HEK293 (cell line): ENCODE measurements around the gene STAT3.

Experiments used
- CTCF ChIA-PET: fragments of 350-600 bp; formaldehyde crosslinking; extraction: SDS; loops from one replicate; lab custom pipeline; 2021; ENCODE audit warnings: antibody characterized with exemption; lab: Yijun Ruan, JAX
- POLR2A ChIA-PET: fragments of 300-600 bp; formaldehyde crosslinking; extraction: SDS; loops from one replicate; lab custom pipeline; 2020; ENCODE audit warnings: antibody characterized with exemption, inconsistent platforms; lab: Yijun Ruan, JAX
- H3K27ac ChIP-seq: fragments of 200-500 bp; sonication (Bioruptor generic); 2 replicates; pipeline ENCODE4 v1.5.1; 2014; ENCODE audit warnings: low read depth, low read length, control low read depth, inconsistent platforms; ENCODE audit errors: extremely low read depth
- H3K36me3 ChIP-seq, 2 experiments: fragments of 200-500 bp in 1 of 2; sonication (Bioruptor generic) in 1 of 2; 1 replicate in 1 of 2; 2 replicates in 1 of 2; pipeline ENCODE4 v1.5.1; 2014 to 2017; ENCODE audit warnings: inconsistent platforms in 2 of 2, low read length in 2 of 2; ENCODE audit not compliant: control insufficient read depth in 2 of 2, insufficient read depth in 1 of 2
- H3K4me1 ChIP-seq: fragments of 200-500 bp; sonication (Bioruptor generic); 2 replicates; pipeline ENCODE4 v1.5.1; 2014; ENCODE audit warnings: mild to moderate bottlenecking, low read length, inconsistent platforms; ENCODE audit not compliant: control insufficient read depth, insufficient read depth
- H3K4me3 ChIP-seq: 2 replicates; pipeline ENCODE4 v1.5.1; 2011; ENCODE audit warnings: low read depth, mild to moderate bottlenecking, control low read depth, low read length, moderate library complexity
- H3K9me3 ChIP-seq: fragments of 200-500 bp; sonication (Bioruptor generic); 2 replicates; pipeline ENCODE4 v1.5.1; 2014; ENCODE audit warnings: low read depth, low read length, inconsistent platforms; ENCODE audit not compliant: control insufficient read depth, insufficient read depth
- GLIS1 ChIP-seq: fragments of 450-650 bp; formaldehyde crosslinking; IDR thresholded peaks from 2 replicates; pipeline ENCODE4 v1.5.1; 2016; ENCODE audit warnings: missing biosample characterization, missing genetic modification characterization
- KLF16 ChIP-seq: fragments of 450-650 bp; formaldehyde crosslinking; IDR thresholded peaks from 2 replicates; pipeline ENCODE4 v1.5.1; 2017; ENCODE audit warnings: missing biosample characterization, missing genetic modification characterization
- KLF17 ChIP-seq: fragments of 450-650 bp; formaldehyde crosslinking; IDR thresholded peaks from 2 replicates; pipeline ENCODE4 v1.5.1; 2016; ENCODE audit warnings: missing biosample characterization, missing genetic modification characterization
- MEIS1 ChIP-seq: sonication (generic); formaldehyde crosslinking; IDR thresholded peaks from 2 replicates; pipeline ENCODE4 v1.8.1; 2022; ENCODE audit warnings: missing genetic modification reagents, mild to moderate bottlenecking, borderline replicate concordance
- PRDM1 ChIP-seq: fragments of 450-650 bp; formaldehyde crosslinking; IDR thresholded peaks from 2 replicates; pipeline ENCODE4; 2016; ENCODE audit warnings: missing biosample characterization, missing genetic modification characterization
- PRDM10 ChIP-seq: fragments of 450-650 bp; formaldehyde crosslinking; IDR thresholded peaks from 2 replicates; pipeline ENCODE4 v1.5.1; 2016; ENCODE audit warnings: missing biosample characterization, missing genetic modification characterization
- ZNF121 ChIP-seq: fragments of 450-650 bp; formaldehyde crosslinking; IDR thresholded peaks from 2 replicates; pipeline ENCODE4 v1.5.1; 2016; ENCODE audit warnings: missing biosample characterization, missing genetic modification characterization
- ZNF214 ChIP-seq: fragments of 450-650 bp; formaldehyde crosslinking; IDR thresholded peaks from 2 replicates; pipeline ENCODE4 v1.5.1; 2017; ENCODE audit warnings: missing biosample characterization, mild to moderate bottlenecking, missing genetic modification characterization, borderline replicate concordance
- ZNF362 ChIP-seq: fragments of 450-650 bp; formaldehyde crosslinking; IDR thresholded peaks from 2 replicates; pipeline ENCODE4 v1.5.1; 2016; ENCODE audit warnings: missing biosample characterization, missing genetic modification characterization
- ZNF529 ChIP-seq: fragments of 450-650 bp; formaldehyde crosslinking; IDR thresholded peaks from 2 replicates; pipeline ENCODE4 v1.5.1; 2017; ENCODE audit warnings: missing genetic modification characterization, missing biosample characterization; ENCODE audit not compliant: insufficient replicate concordance
- ZNF704 ChIP-seq: fragments of 450-650 bp; formaldehyde crosslinking; IDR thresholded peaks from 2 replicates; pipeline ENCODE4 v1.5.1; 2016; ENCODE audit warnings: missing biosample characterization, missing genetic modification characterization
- ZNF768 ChIP-seq: fragments of 450-650 bp; formaldehyde crosslinking; IDR thresholded peaks from 2 replicates; pipeline ENCODE4 v1.5.1; 2018; ENCODE audit warnings: missing biosample characterization, mild to moderate bottlenecking, missing genetic modification characterization
- ZNF791 ChIP-seq: fragments of 450-650 bp; formaldehyde crosslinking; IDR thresholded peaks from 2 replicates; pipeline ENCODE4 v1.5.1; 2016; ENCODE audit warnings: missing biosample characterization, missing genetic modification characterization

STAT3 gene

GRCh38 chr17:42413464-42414040 is 25.3 kb upstream of the STAT3 start:
- POLR2A ChIA-PET = interaction anchor here (0.6 to 6.3 kb wide), 2 partner anchors 9 to 22 kb away, joined by 4 to 53 read pairs; partner anchors contain the start of gene CAVIN1
- H3K4me1 ChIP-seq = 0 out of 2 replicates have a peak, but pooled peaks cover 3% of the 10 kb centered on the region
- CTCF ChIA-PET = interaction anchor here (0.7 to 3.4 kb wide), 6 partner anchors 7 to 114 kb away, joined by 3 to 13 read pairs (median 6); no protein-coding TSS in a partner anchor
- H3K36me3 ChIP-seq = no peaks in the 10 kb centered on the region
- H3K27ac ChIP-seq = no peak overlapping the region
- H3K9me3 ChIP-seq = no peaks in the 10 kb centered on the region
- TF ChIP-seq PRDM10 = peak; percentile 34; the same call in 1 of the 2 replicates
- TF ChIP-seq MEIS1 (CRISPR knock-in tag) = no peak
- H3K4me3 ChIP-seq = no peak overlapping the region

- H3K4me3 ChIP-seq = no peak overlapping the region
- H3K4me1 ChIP-seq = 0 out of 2 replicates have a peak, but pooled peaks cover 3% of the 10 kb centered on the region
- no peaks in the 10 kb centered on the region for H3K9me3 ChIP-seq
- POLR2A ChIA-PET = interaction anchor here (6.3 kb wide), 1 partner anchor 11 kb away, joined by 53 read pairs; the partner anchor contains the start of gene CAVIN1
- CTCF ChIA-PET = interaction anchor here (0.7 to 1.5 kb wide), 2 partner anchors 88 to 115 kb away, joined by 3 to 4 read pairs; no protein-coding TSS in a partner anchor
- no peaks in the 10 kb centered on the region for H3K36me3 ChIP-seq
- H3K27ac ChIP-seq = no peak overlapping the region
- TF ChIP-seq ZNF362 (peak; percentile 61; the same call in 1 of the 2 replicates), ZNF121 (tag by site-specific recombination) (peak; percentile 99), ZNF791 (tag by site-specific recombination) (no peak)
These were observed 23.9 kb upstream of the STAT3 start for GRCh38 chr17:42411905-42412679.

GRCh38 chr17:42411361-42411760 is 23.1 kb upstream of the STAT3 start:
- no peak for TF ChIP-seq ZNF214 (tag by site-specific recombination)
- no peak for TF ChIP-seq KLF16 (tag by site-specific recombination)
- no peak for TF ChIP-seq PRDM1 (tag by site-specific recombination)
- no peak for TF ChIP-seq ZNF529 (tag by site-specific recombination)
- TF ChIP-seq GLIS1 (tag by site-specific recombination) = no peak
- no peak for TF ChIP-seq KLF17 (tag by site-specific recombination)
- no peak for TF ChIP-seq ZNF768
- no peak for TF ChIP-seq ZNF704 (tag by site-specific recombination)
- H3K9me3 ChIP-seq = no peaks in the 10 kb centered on the region
- ChIA-PET POLR2A (interaction anchor here (0.6 to 6.3 kb wide), 4 partner anchors 12 to 394 kb away, joined by 3 to 53 read pairs (median 5); partner anchors contain the start of genes CAVIN1 and DNAJC7), CTCF (interaction anchor here (0.6 to 1.2 kb wide), 2 partner anchors 28 to 301 kb away, joined by 3 to 4 read pairs; no protein-coding TSS in a partner anchor)
- no peaks in the 10 kb centered on the region for H3K36me3 ChIP-seq
- H3K4me3 ChIP-seq = no peak overlapping the region
- H3K4me1 ChIP-seq = 0 out of 2 replicates have a peak, but pooled peaks cover 3% of the 10 kb centered on the region
- no peak overlapping the region for H3K27ac ChIP-seq
